HG03432 (cell line): ENCODE measurements around the gene SOWAHC.
"Not testable (repeated sequence)": the region's sequence is repeated elsewhere in the genome, so short reads cannot be mapped to it uniquely, and the experiment has no call there.

Source experiments
- ATAC-seq: cut with Tn5 transposase; IDR thresholded peaks from one replicate; pipeline ENCODE4 v1.9.1; 2021; ENCODE audit warnings: mild to moderate bottlenecking, moderate library complexity; ENCODE audit not compliant: unreplicated experiment

Gene SOWAHC

DNA sequence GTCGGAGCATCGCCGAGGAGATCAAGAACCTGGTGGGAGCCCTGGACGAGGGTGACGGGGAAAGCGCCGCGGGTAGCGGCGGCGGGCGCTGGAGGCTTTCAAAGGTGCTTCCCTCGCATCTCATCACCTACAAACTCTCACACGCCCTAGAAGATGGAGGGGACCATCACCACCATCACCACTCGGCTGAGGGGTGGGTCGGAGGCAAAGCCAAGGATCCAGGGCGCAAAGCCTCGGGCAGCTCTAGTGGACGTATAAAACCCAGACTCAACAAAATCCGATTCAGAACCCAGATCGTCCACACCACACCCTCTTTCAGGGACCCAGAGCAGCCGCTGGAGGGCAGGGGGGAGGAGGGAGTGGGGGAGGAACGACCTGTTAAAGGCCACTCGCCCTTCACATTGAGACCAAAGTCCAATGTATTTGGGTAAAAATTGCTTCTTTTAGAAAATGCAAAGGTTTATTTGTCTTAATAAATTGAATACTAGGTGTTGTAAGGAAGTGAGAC, 1.5 kb downstream of the SOWAHC start:
- ATAC-seq = no peak

DNA sequence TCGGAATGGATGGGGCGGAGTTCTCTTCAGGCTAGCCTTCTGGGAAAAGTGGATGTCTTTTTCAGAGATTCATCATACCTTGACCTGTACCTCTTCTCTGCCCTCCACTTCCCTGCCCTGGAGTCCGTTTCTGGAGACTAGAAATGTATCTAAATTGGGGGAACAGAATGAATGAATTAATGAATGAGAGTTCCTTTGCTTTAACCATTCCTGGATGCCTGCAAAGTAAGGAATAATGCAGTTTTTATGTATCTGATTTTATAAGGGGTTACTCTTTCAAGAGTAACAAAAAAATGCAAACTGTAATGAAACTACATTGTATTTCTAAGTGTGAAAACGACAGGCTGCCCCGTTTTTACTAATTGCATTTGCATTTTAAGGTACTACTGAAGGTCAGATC, 2.0 kb downstream of the SOWAHC start:
- no peak for ATAC-seq

DNA sequence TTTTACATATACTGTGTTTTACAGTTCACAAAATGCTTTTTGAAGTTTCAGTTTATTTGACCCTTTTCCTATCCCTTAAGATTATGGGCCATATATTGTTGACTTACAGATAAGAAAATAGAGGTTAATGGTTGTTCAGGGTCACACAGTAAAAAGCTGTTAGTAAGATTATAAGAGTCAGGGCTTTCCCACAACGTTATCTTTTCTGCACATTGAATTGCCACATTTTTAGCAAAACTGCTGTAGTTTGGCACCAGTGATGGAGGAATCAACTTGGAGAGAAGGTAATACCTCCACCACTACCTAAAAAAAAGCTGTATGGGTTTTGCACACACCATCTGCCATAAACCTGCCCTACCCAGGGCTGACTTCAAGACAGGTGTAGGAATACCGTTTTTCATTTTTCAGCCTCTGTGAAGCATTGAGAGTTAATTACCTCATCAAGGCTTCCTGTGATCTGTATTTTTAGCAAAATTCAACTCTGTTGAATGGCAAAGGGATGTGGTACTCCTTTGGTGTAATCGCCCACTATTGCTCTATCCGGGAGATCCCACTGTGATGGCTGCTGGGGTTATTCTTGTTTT, 5.0 kb downstream of the SOWAHC start:
- ATAC-seq = no peak

DNA sequence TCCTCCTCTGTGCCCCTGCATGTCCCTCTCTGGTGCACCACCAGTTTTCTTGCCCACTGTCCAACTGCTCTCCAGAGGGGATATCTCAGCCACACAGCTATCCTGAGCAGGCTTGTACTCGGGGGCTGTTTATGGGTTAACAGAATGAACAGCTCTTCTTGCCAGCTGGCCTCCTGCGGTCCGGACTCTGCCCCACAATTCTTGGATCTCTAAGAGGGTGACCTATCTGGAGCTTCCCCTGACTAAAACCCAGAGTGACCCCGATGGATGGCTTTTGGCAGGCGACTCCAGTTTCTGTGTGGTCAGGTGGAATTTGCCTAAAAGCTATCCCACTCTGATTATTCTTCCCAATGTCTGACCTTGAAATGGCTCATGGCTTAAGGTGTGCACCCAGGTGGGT, 9.1 kb downstream of the SOWAHC start:
- no peak for ATAC-seq

DNA sequence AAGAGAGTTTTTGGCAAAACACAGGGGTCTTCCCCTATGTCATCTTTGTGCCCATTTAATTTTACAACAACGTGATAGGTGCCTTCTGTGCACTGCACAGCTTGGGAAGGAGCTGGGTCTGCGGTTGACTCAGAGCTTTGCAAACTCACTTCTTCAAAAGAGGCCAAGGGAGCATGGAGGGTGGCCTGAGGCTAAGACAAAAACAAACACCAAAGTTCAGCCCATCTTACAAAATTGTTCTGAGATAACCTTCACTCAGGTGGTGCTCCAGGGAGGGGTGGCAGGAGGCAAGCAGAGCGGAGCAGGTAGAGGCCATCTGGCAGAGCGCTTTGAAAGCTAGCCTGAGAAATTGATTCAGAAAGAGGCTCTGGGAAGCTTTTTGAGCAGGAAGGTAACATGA, 9.8 kb downstream of the SOWAHC start:
- ATAC-seq = no peak

DNA sequence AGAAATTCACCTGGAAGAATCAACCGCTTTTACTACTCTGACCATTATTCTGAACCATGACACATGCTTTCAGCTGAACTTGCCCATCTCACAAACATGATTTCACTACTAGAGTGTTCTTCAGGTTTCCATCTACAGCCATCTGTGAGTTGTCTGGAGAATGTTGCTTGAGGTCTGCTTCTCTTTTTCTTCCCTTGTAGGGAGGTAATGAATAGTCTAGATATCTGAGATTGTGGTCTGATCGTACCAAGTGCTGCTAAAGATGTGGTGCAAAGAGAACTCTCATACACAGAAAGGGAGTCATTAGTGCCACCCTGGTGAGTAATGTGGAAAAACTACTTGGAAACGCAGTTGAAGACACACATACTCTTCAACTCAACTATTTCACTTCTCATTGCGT, 10.2 kb downstream of the SOWAHC start:
- no peak for ATAC-seq

DNA sequence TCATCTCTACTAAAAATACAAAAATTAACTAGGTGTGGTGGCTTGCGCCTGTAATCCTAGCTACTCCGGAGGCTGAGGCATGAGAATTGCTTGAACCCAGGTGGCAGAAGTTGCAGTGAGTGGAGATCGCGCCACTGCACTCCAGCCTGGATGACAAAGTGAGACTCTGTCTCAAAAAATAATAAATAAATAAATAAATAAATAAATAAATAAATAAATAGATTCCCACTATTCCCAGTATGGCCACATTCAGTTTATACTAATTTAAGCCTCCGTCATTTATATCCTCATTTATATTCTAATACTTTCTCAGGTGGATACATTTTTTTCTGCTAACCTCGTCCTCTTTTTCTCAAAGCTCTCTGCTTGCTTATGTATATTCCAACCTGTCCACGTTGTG, 14.2 kb downstream of the SOWAHC start:
- not testable (repeated sequence) for ATAC-seq

DNA sequence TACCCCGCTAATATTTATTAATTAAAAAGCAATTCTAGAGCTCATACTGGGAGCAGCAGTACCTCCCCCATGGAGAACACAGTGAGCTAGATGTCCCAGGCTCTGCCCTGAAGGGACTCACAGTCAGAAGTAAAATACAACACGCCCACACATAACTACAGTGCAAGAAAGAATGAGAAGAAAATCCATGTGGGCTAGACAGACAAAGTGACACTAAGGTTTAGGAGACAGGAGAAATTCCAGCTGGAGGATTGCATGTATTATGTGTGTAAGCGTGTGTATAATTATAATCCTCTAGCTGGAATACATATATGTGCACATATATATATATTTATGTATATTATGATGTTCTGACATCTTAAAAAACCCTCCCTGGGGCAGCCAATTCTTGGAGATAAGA, 15.7 kb downstream of the SOWAHC start:
- ATAC-seq = no peak

DNA sequence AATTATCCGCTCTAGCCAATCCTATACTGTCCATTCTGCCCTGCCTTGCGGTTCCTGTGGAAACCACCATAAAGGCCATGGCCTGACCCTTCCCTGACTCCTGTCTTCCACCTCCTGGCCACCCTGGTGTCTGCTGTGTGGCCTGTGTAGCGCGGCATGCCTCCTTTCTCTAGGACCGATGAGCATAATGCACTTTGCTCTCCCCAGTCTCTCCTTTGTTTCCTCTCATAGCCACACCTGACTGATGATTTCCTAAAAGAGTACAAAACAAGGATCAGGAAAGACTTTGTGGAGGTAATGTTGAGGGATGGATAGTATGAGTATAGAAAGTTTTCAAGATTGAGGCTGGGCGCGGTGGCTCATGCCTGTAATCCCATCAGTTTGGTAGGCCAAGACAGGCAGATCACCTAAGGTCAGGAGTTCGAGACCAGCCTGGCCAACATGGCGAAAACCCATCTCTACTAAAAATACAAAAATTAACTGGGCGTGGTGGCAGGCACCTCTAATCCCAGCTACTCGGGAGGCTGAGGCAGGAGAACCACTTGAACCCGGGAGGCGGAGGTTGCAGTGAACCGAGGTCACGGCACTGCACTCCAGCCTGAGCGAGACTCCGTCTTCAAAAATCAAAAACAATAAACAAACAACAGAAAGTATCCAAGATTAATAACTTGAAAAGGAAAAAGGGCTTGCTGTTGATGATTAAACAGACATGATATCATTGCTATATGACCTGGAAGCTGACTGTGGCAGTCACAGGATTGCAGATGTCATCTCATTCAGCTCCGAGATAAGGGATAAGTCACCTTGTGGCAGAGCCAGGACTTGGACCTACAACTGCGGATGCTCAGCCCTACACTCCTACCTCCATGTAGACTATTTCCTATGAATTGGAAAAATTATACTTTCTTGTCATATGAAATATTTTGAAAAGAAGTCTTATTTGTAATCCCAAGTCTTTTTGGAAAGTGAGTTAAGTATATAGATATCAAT, 16.6 kb downstream of the SOWAHC start:
- no peak for ATAC-seq

DNA sequence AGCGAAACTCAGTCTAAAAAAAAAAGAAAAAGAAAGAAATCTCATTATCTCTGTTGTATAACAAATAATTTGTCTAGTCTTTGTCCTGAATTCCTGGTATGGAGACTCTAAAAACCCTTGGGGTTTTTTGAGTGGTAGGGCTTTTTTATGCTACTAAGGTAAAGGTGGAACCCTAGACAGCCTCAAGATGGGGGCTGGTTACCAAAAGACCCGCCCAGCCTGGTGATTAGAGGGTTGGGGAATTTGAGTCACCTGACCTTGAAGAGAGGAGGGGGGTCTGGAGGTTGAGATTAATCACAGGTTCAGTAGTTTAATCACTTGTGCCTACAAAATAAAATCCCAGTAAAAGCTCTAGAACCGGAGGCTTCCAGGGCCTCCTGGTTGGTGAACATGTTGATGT, 17.6 kb downstream of the SOWAHC start:
- ATAC-seq = no peak

DNA sequence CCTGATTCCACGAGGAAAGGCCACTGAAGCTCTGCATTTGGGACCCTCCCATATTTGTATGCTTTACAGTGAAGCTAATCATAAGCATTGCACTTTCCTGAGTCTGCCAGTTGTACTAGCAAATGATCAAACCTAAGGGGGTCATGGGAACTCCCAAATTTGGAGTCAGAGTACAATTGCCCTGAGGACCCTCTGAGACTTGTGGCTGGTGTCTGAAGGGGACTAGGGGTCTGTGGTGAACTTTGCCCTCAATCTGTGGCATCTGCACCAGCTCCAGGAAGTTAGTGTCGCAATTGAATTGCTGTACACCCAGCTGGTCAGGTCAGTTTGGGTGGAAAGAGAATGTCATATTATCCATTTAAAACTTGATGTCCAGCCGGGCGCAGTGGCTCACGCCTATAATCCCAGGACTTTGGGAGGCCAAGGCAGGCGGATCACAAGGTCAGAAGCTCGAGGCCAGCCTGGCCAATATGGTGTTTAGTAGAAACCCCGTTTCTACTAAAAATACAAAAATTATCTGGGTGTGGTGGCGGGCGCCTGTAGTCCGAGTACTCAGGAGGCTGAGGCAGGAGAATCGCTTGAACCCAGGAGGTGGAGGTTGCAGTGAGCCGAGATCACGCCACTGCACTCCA, 18.1 kb downstream of the SOWAHC start:
- no peak for ATAC-seq

DNA sequence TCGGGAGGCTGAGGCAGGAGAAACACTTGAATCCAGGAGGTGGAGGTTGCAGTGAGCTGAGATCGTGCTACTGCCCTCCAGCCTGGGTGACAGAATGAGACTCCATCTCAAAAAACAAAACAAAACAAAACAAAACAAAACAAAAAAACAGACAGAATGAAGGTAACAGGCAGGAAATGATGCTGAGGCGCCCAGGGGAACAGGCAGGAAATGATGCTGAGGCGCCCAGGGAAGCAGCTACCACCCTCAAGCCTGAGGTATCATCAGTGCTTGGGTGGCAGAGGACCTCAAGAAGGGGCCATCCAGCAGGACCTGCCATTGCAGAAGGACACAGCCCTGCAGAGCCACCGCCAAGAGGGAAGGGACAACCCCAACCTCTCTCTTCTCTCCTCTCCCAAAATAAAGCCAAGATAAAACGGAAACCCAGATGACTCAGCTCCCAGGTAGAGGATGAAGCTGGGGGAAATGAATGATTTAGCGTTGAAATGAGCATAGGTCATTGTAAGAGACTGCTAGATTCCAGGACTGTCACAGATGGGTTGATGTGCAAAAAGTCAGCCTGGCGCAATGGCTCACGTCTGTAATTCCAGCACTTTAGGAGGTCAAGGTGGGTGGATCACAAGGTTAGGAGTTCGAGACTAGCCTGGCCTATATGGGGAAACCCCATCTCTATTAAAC, 19.3 kb downstream of the SOWAHC start:
- ATAC-seq = no peak

DNA sequence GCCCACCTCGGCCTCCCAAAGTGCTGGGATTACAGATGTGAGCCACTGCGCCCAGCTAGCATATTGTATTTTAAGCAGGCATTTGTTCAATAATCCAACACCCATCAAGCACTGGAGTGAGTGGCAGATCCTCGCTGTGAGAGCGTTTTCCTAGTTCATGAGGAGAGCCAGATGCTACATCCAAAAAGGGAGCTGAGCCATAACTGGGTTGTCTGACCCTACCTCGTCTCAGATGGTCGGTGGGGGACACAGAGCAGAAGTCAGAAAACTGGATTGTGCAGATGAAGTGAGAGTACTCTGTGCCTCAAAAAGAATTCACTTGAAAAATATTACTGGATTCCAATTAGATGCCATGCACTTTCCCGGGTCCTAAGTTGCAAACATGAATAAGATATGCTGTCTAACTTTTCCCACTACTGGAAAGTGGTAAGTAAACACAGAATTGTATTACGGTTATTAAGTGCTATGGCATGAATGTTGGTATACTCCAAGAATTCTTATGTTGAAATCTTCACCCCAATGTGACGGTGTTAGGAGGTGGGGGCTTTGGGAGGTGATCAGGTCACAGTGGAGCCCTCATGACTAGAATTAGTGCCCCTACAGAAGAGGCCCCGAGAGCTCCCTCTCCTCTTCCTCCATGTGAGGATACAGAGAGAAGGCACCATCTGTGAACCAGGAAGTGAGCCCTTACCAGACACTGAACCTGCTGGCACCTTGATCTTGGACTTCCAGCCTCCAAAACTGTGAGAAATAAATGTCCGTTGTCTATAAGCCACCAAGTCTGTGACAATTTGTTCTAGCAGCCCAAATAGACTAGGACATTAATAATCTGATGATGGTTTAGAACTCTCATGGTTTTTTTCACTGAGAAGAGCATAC, 21.5 kb downstream of the SOWAHC start:
- no peak for ATAC-seq

DNA sequence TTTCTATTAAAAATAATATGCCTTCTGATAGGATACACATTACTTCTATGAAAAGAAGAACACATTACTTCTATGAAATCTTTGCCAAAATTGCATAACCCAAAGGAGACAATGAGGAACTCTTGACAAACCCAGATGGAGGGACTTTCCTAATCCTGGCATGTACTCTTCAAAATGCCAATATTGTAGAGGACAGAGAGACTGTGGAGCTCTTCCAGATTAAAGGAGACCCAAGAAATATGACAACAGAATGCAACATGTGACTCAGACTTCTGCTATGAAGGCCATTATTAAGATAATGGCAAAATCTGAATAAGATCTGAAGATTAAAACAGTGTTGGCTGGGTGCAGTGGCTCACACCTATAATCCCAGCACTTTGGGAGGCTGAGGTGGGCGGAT, 22.2 kb downstream of the SOWAHC start:
- ATAC-seq = no peak

DNA sequence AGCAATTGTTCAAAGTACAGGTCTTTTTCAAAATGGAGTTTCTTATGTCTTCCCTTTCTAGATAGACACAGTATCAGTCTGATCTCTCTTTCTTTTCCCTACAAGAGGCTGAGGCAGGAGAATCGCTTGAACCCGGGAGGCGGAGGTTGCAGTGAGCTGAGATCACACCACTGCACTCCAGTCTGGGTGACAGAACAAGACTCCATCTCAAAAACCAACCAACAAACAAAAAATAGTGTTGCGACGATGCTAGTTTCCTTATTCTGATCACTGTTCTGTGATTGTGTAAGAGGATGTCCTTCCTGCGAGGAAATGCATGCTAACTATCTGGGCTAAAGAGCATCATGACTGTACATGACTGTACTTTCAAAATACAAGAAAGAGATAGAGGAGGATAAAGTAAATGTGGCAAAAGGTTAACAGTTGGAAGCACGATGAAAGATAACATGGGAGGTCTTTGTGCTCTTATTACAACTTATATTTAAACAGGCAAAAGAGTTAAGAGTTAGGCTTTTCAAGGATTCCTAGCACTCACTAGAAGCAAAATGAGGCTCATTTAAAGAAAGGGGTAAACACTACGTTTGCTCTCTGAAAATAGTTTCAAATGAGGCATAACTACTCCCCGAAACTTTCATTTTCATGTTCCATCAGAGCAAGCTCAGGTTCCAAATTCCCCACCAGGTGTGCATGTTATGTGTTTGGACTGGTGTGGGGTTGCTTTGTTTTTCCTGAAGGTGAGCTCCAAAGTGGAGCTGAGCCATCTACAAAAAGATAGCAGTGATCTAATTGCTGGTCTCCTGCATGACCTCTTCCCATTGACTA, 23.8 kb downstream of the SOWAHC start:
- ATAC-seq = peak; percentile 83

DNA sequence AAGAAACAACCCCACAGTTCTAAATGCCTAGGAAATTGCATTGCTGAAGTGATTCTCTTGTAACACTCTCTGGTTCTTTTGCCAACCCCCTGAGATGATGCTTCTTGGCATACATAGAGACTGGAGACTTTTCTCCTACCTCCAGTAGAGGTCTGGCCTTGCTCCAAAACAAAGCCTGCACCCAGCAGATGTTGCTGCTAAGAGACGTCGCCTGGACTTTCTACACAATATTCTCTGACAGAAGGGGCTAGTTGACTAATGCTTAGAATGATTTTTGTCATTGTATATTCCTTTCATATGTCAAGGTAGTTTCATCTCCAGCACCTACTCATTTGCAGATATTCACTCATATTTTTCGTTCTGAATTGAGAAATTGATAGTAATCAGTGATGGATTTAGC, 24.6 kb downstream of the SOWAHC start:
- peak; percentile 49 for ATAC-seq

DNA sequence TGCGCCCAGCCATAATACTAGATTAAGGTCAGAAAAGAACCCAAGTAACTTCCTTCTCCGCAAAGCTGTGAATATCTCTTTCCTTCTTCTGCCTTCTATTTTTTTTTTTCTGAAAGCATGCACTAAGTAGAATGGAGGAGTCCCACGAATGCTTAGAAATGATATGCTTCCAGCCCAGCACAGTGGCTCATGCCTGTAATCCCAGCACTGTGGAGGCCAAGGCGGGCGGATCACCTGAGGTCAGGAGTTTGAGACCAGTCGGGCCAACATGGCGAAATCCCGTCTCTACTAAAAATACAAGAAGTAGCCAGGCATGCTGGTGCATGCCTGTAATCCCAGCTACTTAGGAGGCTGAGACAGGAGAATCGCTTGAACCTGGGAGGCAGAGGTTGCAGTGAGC, 25.8 kb downstream of the SOWAHC start:
- ATAC-seq = not testable (repeated sequence)

DNA sequence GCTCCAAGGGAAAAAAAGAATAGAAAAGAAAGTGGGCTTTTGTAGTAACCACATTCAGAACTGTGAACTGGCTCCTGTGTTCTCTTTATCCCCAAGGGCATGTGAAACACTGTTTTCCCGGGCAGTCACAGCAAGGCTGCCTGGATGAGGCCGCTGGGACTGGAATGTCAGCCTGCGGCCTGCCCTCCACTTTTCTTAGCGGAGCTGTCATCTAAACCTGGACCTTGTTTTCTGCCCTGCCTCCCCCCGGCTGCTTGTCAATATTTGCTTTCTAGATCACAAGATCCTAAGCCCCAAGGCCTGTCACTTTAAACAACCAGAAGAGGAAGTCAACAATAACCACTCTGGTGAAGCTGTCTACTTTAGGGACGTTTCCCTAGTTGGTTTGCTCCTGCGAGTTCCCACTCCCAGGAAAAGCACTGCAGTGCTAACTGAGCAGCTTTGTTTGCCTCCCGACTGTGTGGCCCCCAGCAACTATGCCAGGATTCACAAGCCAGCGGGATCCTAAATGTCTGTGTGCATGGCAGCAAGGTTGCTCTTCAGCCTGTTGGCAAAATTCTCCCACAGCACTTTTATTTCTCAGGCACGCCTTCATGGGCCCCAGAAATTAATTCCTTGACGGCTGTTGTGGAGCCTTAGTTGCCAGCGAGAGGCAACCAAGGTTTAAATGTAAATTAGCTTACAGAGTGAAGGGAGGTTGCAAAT, 30.6 kb downstream of the SOWAHC start:
- ATAC-seq = no peak
